ES-I3 (cell line): ENCODE results near the gene RABGGTA.
A peak's percentile ranks its signal among the peaks of the same experiment; 100 is the strongest.

Source experiments
- H3K36me3 ChIP-seq: 2 replicates; pipeline ENCODE4 v1.6.1; 2013; ENCODE audit warnings: mild to moderate bottlenecking, low read length, control low read depth, moderate library complexity; ENCODE audit not compliant: insufficient read depth
- H3K4me1 ChIP-seq: 2 replicates; pipeline ENCODE4 v1.6.1; 2013; ENCODE audit warnings: mild to moderate bottlenecking, control low read depth, low read length; ENCODE audit not compliant: insufficient read depth
- H3K9ac ChIP-seq: 2 replicates; pipeline ENCODE4 v1.6.1; 2013; ENCODE audit warnings: low read depth, mild to moderate bottlenecking, low read length, moderate library complexity
- H3K9me3 ChIP-seq: 2 replicates; pipeline ENCODE4 v1.6.1; 2013; ENCODE audit warnings: mild to moderate bottlenecking, low read length, moderate library complexity; ENCODE audit not compliant: control insufficient read depth, insufficient read depth

RABGGTA gene

GRCh38 chr14:24271134-24271833 lies at the start of gene RABGGTA:
TSS of gene RABGGTA (minus strand) at chr14:24271597. CDS start at chr14:24271115, 482 bp downstream.
- peak within 1 kb of the TSS; percentile 77 for H3K9ac ChIP-seq
- H3K36me3 ChIP-seq: no peaks in the 10 kb centered on the region
- H3K4me1 ChIP-seq: peaks cover 16% of the 10 kb centered on the region
- no peaks in the 10 kb centered on the region for H3K9me3 ChIP-seq

- no peaks in the 10 kb centered on the region for H3K9me3 ChIP-seq
- H3K9ac ChIP-seq: no peak overlapping the region
- H3K36me3 ChIP-seq: no peaks in the 10 kb centered on the region
- no peaks in the 10 kb centered on the region; the same call in 1 of the 2 replicates for H3K4me1 ChIP-seq
Observed at GRCh38 chr14:24317141-24317928, 45.9 kb upstream of the RABGGTA start.

GRCh38 chr14:24316597-24316950 lies 45.2 kb upstream of the RABGGTA start:
- no peaks in the 10 kb centered on the region; the same call in 1 of the 2 replicates for H3K36me3 ChIP-seq
- no peaks in the 10 kb centered on the region for H3K9me3 ChIP-seq
- no peak overlapping the region for H3K9ac ChIP-seq
- no peaks in the 10 kb centered on the region; the same call in 1 of the 2 replicates for H3K4me1 ChIP-seq

GRCh38 chr14:24315807-24316596 lies 44.6 kb upstream of the RABGGTA start:
- Histone ChIP-seq H3K9me3 (no peaks in the 10 kb centered on the region), H3K9ac (no peak overlapping the region), H3K4me1 (no peaks in the 10 kb centered on the region), H3K36me3 (no peaks in the 10 kb centered on the region; the same call in 1 of the 2 replicates)

GRCh38 chr14:24315243-24315806 lies 43.9 kb upstream of the RABGGTA start:
- H3K9ac ChIP-seq: no peak overlapping the region
- H3K4me1 ChIP-seq: no peaks in the 10 kb centered on the region
- no peaks in the 10 kb centered on the region for H3K9me3 ChIP-seq
- H3K36me3 ChIP-seq: no peaks in the 10 kb centered on the region; the same call in 1 of the 2 replicates

- Histone ChIP-seq H3K9ac (no peak overlapping the region), H3K36me3 (no peaks in the 10 kb centered on the region; the same call in 1 of the 2 replicates)
Observed at GRCh38 chr14:24314377-24315193, 43.2 kb upstream of the RABGGTA start.

GRCh38 chr14:24313913-24314312 lies 42.5 kb upstream of the RABGGTA start:
- no peaks in the 10 kb centered on the region; the same call in none of the 2 replicates for H3K36me3 ChIP-seq
- no peaks in the 10 kb centered on the region for H3K4me1 ChIP-seq
- no peaks in the 10 kb centered on the region for H3K9me3 ChIP-seq
- no peak overlapping the region for H3K9ac ChIP-seq

More at GRCh38 chr14:24314377-24315193, 43.2 kb upstream of the RABGGTA start:
- no peaks in the 10 kb centered on the region for H3K4me1 ChIP-seq
- H3K9me3 ChIP-seq: no peaks in the 10 kb centered on the region

GRCh38 chr14:24312736-24313507 lies 41.5 kb upstream of the RABGGTA start:
- H3K9me3 ChIP-seq: no peaks in the 10 kb centered on the region
- 0 out of 2 replicates have a peak, but pooled peaks cover under 1% of the 10 kb centered on the region for H3K4me1 ChIP-seq
- no peak overlapping the region for H3K9ac ChIP-seq
- no peaks in the 10 kb centered on the region; the same call in none of the 2 replicates for H3K36me3 ChIP-seq

GRCh38 chr14:24311837-24312615 lies 40.6 kb upstream of the RABGGTA start:
- Histone ChIP-seq H3K9me3 (no peaks in the 10 kb centered on the region), H3K4me1 (0 out of 2 replicates have a peak, but pooled peaks cover 3% of the 10 kb centered on the region), H3K9ac (no peak overlapping the region), H3K36me3 (no peaks in the 10 kb centered on the region; the same call in none of the 2 replicates)

- Histone ChIP-seq H3K4me1 (0 out of 2 replicates have a peak, but pooled peaks cover 3% of the 10 kb centered on the region), H3K36me3 (no peaks in the 10 kb centered on the region; the same call in none of the 2 replicates), H3K9ac (no peak within 1 kb of the TSS), H3K9me3 (no peaks in the 10 kb centered on the region)
Observed at GRCh38 chr14:24310646-24311604, 39.5 kb upstream of the RABGGTA start, which contains the start of gene LTB4R. TSS of gene LTB4R (plus strand) at chr14:24311502. CDS start at chr14:24315652, 4,150 bp downstream.

GRCh38 chr14:24310265-24310645 lies 38.9 kb upstream of the RABGGTA start:
- H3K9me3 ChIP-seq: no peaks in the 10 kb centered on the region
- H3K36me3 ChIP-seq: peaks cover 4% of the 10 kb centered on the region
- H3K9ac ChIP-seq: no peak overlapping the region

More at GRCh38 chr14:24310265-24310645, 38.9 kb upstream of the RABGGTA start:
- 0 out of 2 replicates have a peak, but pooled peaks cover 3% of the 10 kb centered on the region for H3K4me1 ChIP-seq
